ENCODE data around the gene WDR88. TPM values are rescaled to one million over a fixed set of nuclear protein-coding genes. Genes with fewer than 3 reads are reported as not detected.
"Not testable (repeated sequence)": the region's sequence is repeated elsewhere in the genome, so short reads cannot be mapped to it uniquely, and the experiment has no call there.

Gene WDR88
- total RNA-seq, 4 donors from 2014 or later = not detected

DNA sequence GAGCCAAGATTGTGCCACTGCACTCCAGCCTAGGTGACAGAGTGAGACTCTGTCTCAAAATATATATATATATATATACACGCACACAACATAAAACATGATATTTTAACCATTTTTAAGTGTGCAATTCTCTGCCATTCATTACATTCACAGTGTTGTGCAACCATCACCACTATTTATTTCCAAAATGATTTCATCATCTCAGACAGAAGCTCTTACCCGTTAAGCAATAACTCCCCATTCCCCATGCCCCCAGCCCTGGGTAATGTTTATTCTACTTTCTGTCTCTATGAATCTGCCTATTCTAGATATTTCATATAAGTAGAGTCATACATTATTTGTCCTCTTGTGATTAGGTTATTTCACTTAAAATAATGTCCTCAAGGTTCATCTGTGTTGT, 20.3 kb downstream of the WDR88 start:
- TF ChIP-seq POLR2A (IDR thresholded peaks at IDR 0.05) (no peak), CTCF (IDR thresholded peaks at IDR 0.05 in 4 of 5, conservative IDR thresholded peaks at IDR 0.05 in 1 of 5) (no peak)

DNA sequence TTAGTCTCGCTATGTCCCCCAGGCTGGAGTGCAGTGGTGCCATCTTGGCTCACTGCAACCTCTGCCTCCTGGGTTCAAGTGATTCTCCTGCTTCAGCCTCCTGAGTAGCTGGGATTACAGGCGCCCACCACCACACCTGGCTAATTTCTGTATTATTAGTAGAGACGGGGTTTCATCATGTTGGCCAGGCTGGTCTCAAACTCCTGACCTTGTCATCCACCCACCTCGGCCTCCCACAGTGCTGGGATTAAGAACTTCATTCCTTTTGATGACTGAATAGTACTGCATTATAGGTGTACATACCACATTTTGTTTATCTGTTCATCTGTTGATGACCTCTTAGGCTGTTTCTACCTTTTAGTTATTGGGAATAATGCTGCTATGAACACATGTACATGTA, 20.7 kb downstream of the WDR88 start:
- DNase-seq; in situ Hi-C loops (cut with MboI; ENCODE audit: low sequenced_read_pairs in 4 of 4): not testable (repeated sequence)

More for the DNA sequence above, 20.3 kb downstream of the WDR88 start:
- Histone ChIP-seq H3K27ac (no peak overlapping the region), H3K9me3 (no peaks in the 10 kb centered on the region), H3K27me3 (no peaks in the 10 kb centered on the region), H3K36me3 (no peaks in the 10 kb centered on the region), H3K4me1 (no peaks in the 10 kb centered on the region), H3K4me3 (no peak overlapping the region)
- intact Hi-C loops (cut with DNase I; ENCODE audit: low total_unique reads) = no loop called here
- DNase-seq = no peak
- in situ Hi-C loops (cut with MboI; ENCODE audit: low sequenced_read_pairs in 4 of 4) = no loop called here
- no peak for ATAC-seq

GRCh38 chr19:33154313-33154712, 22.4 kb downstream of the WDR88 start:
- ATAC-seq; in situ Hi-C loops (cut with MboI; ENCODE audit: low sequenced_read_pairs in 4 of 4): not testable (repeated sequence)

More for the DNA sequence above, 20.7 kb downstream of the WDR88 start:
- intact Hi-C loops (cut with DNase I; ENCODE audit: low total_unique reads); H3K36me3 ChIP-seq; H3K27ac ChIP-seq; H3K4me1 ChIP-seq; H3K27me3 ChIP-seq; ATAC-seq; H3K9me3 ChIP-seq; H3K4me3 ChIP-seq: not testable (repeated sequence)

GRCh38 chr19:33156334-33156733, 24.4 kb downstream of the WDR88 start:
- no peaks in the 10 kb centered on the region for H3K27me3 ChIP-seq
- ATAC-seq (peak in 1 of 2 donors; percentile 63), DNase-seq (no peak)
- H3K9me3 ChIP-seq = no peaks in the 10 kb centered on the region
- H3K36me3 ChIP-seq = no peaks in the 10 kb centered on the region
- in situ Hi-C loops (cut with MboI; ENCODE audit: low sequenced_read_pairs in 4 of 4) = no loop called here
- intact Hi-C loops (cut with DNase I; ENCODE audit: low total_unique reads) = no loop called here
- H3K4me1 ChIP-seq = no peaks in the 10 kb centered on the region
- no peak for TF ChIP-seq POLR2A (IDR thresholded peaks at IDR 0.05)
- no peak for TF ChIP-seq CTCF (IDR thresholded peaks at IDR 0.05 in 4 of 5, conservative IDR thresholded peaks at IDR 0.05 in 1 of 5)
- H3K4me3 ChIP-seq = no peak overlapping the region
- H3K27ac ChIP-seq = no peak overlapping the region

More at GRCh38 chr19:33154313-33154712, 22.4 kb downstream of the WDR88 start:
- H3K4me3 ChIP-seq; H3K27ac ChIP-seq; H3K9me3 ChIP-seq; H3K4me1 ChIP-seq; DNase-seq; intact Hi-C loops (cut with DNase I; ENCODE audit: low total_unique reads); H3K27me3 ChIP-seq; H3K36me3 ChIP-seq: not testable (repeated sequence)

GRCh38 chr19:33157906-33158305, 26.0 kb downstream of the WDR88 start:
- in situ Hi-C loops (cut with MboI; ENCODE audit: low sequenced_read_pairs in 4 of 4) (no loop called here), intact Hi-C loops (cut with DNase I; ENCODE audit: low total_unique reads) (no loop called here)
- DNase-seq (no peak), ATAC-seq (no peak)
- H3K27me3 ChIP-seq = no peaks in the 10 kb centered on the region
- no peaks in the 10 kb centered on the region for H3K4me1 ChIP-seq
- TF ChIP-seq CTCF (IDR thresholded peaks at IDR 0.05 in 4 of 5, conservative IDR thresholded peaks at IDR 0.05 in 1 of 5) = no peak
- H3K36me3 ChIP-seq = no peaks in the 10 kb centered on the region
- H3K27ac ChIP-seq = no peak overlapping the region
- no peak overlapping the region for H3K4me3 ChIP-seq
- H3K9me3 ChIP-seq = no peaks in the 10 kb centered on the region

- no peak for DNase-seq
- in situ Hi-C loops (cut with MboI; ENCODE audit: low sequenced_read_pairs in 4 of 4) = no loop called here
- H3K9me3 ChIP-seq = no peaks in the 10 kb centered on the region
- no peak overlapping the region for H3K27ac ChIP-seq
- H3K36me3 ChIP-seq = no peaks in the 10 kb centered on the region
- no peaks in the 10 kb centered on the region for H3K4me1 ChIP-seq
- ATAC-seq = no peak
- H3K27me3 ChIP-seq = no peaks in the 10 kb centered on the region
- no peak overlapping the region for H3K4me3 ChIP-seq
- intact Hi-C loops (cut with DNase I; ENCODE audit: low total_unique reads) = no loop called here
- TF ChIP-seq CTCF (IDR thresholded peaks at IDR 0.05 in 4 of 5, conservative IDR thresholded peaks at IDR 0.05 in 1 of 5) (no peak), POLR2A (IDR thresholded peaks at IDR 0.05) (no peak)
Observed at GRCh38 chr19:33158365-33158764, 26.5 kb downstream of the WDR88 start.

Data from gastrocnemius medialis (tissue), 4 donors.